HT-29 (cell line): Measurements from ENCODE around the gene PNCK. TPM values are rescaled to one million over a fixed set of nuclear protein-coding genes. Genes with fewer than 3 reads are reported as not detected.

ENCODE experiments used
- DNase-seq: peaks from one replicate; pipeline ENCODE4 v3.0.0-alpha.2; 2015; ENCODE audit warnings: low spot score
- total RNA-seq: library from RNA; depleted of rRNA; stranded (reverse); fragments of >200 nt; shearing (Covaris generic); gene quantifications from 2 replicates; pipeline ENCODE4 v1.2.3, GENCODE V29; 2014

The PNCK gene
- total RNA-seq, 1 experiment from 2014 or later, result 0.99 TPM

- DNase-seq, result peak; percentile 68
These were observed 11.3 kb downstream of the PNCK start for GRCh38 chrX:153662266-153662665.

- DNase-seq, result no peak
These were observed 14.3 kb downstream of the PNCK start for GRCh38 chrX:153659268-153659667.

DNA sequence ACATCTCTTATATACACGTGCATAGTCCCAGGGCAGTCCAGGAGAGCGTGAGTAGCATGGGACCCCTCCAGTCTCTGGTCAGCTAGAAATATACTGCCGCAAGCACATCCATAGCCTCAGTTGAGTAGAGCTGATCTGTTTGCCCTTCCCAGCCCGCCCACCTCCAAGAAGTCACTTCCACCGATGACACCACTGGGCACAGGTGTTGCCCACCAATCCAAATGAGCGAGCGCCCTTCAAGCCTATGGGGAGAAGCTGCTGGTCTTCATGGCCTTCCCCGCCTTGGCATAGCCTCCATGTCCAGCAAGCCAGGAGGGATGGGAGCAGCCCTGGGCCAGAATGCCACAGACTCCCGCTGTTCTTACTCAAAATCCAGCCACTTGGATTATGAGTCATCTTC, 16.5 kb downstream of the PNCK start:
- DNase-seq, result no peak

DNA sequence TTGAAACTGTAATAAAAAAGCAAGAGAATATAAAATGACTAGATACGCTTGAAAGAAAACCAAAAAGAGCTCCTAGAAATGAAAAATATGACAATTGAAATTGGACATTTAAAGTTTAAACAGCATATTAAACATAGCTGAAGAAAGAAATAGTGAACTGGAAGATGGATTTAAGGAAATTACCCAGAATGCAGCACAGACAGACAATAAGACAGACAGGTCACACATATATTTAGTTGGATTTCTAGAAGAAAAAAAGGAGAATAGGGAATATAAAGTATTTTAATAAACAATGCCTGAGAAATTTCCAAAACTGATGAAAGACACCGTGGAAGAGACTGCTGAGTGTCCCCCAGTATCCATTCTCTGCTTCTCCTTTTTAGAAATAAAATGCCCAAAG, 20.1 kb downstream of the PNCK start:
- no peak for DNase-seq

- peak; percentile 44 for DNase-seq
These were observed 22.0 kb downstream of the PNCK start for GRCh38 chrX:153651540-153652079.

GRCh38 chrX:153650959-153651358, 22.7 kb downstream of the PNCK start:
- no peak for DNase-seq

DNA sequence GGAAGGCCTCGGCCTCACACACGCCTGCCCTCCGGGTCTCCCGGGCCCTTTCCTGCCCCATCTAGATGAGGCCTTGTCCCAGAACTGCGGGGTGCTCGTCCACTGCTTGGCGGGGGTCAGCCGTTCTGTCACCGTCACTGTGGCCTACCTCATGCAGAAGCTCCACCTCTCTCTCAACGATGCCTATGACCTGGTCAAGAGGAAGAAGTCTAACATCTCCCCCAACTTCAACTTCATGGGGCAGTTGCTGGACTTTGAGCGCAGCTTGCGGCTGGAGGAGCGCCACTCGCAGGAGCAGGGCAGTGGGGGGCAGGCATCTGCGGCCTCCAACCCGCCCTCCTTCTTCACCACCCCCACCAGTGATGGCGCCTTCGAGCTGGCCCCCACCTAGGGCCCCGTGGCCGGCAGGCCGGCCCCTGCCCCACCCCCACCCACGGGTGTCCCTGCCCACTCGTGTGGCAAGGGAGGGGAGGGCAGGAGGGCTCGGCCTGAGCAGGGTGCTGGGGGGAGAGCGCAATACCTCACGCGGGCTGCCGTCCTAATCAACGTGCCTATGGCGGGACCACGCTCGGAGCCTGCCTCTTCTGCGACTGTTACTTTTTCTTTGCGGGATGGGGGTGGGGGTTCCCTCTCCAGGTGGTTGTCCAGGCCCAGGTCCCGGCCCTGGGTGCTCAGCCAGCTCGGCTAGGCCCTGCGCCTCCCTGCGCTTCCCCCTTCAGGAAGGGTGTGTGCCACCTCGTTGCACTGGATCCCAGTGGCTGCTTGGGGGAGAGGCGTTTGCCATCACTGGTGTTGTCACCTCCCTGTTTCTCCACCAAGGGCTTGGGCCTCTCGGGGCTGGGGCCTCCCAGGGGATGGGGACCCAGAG, 23.5 kb downstream of the PNCK start:
- DNase-seq, result no peak

GRCh38 chrX:153649178-153649914, 24.3 kb downstream of the PNCK start:
- DNase-seq, result peak; percentile 79

- no peak for DNase-seq
These were observed 25.0 kb downstream of the PNCK start for GRCh38 chrX:153648358-153649177.

- DNase-seq, result no peak
These were observed 25.9 kb downstream of the PNCK start for GRCh38 chrX:153647461-153648357.

DNA sequence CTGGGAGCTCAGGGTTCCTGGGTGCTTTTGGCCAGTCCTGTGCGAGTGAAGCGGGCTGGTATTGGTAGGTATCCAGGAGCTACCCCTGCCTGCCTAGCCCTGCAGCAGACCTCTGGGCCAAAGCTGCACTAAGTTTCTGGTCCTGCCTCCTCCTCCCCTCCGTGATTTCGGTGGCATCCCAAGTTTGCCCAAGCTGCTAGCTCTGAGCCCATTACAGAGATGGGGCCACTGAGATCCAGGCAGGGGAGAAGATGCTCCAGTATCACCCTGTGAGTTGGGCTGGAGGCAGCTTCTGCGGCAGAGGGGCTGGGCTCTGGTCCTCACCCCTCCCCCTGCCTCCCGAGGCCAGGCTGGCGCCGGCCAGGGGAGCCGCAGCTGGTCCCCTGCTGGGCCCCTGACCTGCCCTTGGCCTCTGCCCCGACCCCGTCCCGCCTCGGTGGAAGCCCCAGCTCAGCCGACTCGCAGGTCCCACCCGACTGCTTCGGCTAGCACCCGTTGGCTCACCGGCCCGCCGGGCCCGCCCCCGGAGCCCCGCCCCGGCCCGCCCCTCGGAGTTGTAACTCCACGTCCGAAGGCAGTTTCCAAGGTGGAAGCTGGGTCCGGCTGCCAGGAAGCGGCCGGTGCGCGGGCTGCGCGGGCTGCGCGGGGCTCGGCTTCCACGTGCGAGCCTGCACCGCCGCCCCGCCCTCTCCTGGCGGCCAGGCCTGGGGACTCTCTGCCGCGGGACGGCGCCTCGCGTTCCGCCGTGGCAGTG, 26.8 kb downstream of the PNCK start, which contains the start of gene DUSP9:
DUSP9 (plus strand) TSS at position 584 of the 754 bp plus-strand sequence. CDS start 751 bp downstream, outside the sequence.
- DNase-seq, result no peak

GRCh38 chrX:153645921-153646488, 27.6 kb downstream of the PNCK start:
- no peak for DNase-seq

- DNase-seq, result no peak
These were observed 28.5 kb downstream of the PNCK start for GRCh38 chrX:153645151-153645550.

DNA sequence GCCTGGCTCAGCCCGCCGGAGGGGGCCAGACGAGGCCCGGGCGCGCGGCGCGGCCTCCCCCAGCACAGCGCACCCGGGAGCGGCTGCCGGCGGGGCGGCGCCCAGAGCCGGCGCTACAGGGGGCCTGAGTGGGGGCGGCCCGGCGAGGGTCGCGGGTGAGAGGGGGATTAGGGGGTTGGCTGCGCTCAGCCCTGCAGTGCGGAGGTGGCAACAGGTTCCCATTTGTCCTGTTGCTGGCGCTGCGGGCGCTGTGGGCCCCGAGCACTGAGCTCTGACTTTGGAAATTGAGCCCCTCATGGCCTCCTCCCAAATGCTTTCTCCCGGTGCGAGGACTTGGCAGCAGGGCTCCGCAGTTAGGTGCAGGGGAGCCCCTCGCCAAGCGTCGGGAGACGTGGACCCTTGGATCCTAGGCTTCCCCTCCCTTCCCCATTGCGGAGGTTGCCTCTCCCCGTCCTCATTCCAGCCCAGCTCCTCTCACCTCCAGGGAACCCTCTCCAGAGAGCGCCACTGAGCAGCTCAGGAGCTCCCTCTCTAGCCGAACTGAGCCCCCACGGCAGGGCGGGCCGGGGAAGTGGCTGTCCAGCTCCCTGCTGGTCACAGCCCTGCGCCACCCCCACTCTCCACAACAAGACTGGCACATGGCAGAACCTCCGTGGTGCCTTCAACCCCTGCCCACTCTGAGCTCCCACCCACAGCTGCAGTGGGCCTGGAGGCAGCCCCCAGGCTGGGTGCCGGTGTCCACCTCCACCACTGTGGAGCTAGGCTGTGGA, 29.1 kb downstream of the PNCK start:
- DNase-seq, result no peak

- DNase-seq, result no peak
These were observed 29.9 kb downstream of the PNCK start for GRCh38 chrX:153643431-153644351.

GRCh38 chrX:153642655-153643430, 30.8 kb downstream of the PNCK start:
- no peak for DNase-seq
